Hematopoietic multipotent progenitor cell treated with erythropoietin and hydrocortisone succinate and interleukin-3 and kit ligand, for 8 days (in vitro differentiated cells): Measurements from ENCODE around the gene ACADVL.

Experiments
- DNase-seq: peaks from one replicate; pipeline ENCODE4 v3.0.0-alpha.2; 2015

ACADVL gene

GRCh38 chr17:7252176-7253043 lies 32.7 kb downstream of the ACADVL start, which contains the start of gene ELP5:
TSS of gene ELP5 (plus strand) at chr17:7252215. CDS start at chr17:7252551, 336 bp downstream.
- peak; percentile 94 for DNase-seq

GRCh38 chr17:7253082-7253481 lies 33.3 kb downstream of the ACADVL start:
- DNase-seq: no peak

GRCh38 chr17:7254511-7254910 lies 34.8 kb downstream of the ACADVL start:
- no peak for DNase-seq

- DNase-seq: no peak
Observed at GRCh38 chr17:7256766-7257456, 37.2 kb downstream of the ACADVL start.

- DNase-seq: peak; percentile 63
Observed at GRCh38 chr17:7258731-7259554, 39.2 kb downstream of the ACADVL start.

- no peak for DNase-seq
Observed at GRCh38 chr17:7259555-7259889, 39.8 kb downstream of the ACADVL start.

- no peak for DNase-seq
Observed at GRCh38 chr17:7260151-7260550, 40.4 kb downstream of the ACADVL start.

- DNase-seq: peak; percentile 58
Observed at GRCh38 chr17:7260651-7261378, 41.1 kb downstream of the ACADVL start.

- peak; percentile 14 for DNase-seq
Observed at GRCh38 chr17:7261379-7262191, 41.8 kb downstream of the ACADVL start.

GRCh38 chr17:7262192-7262934 lies 42.6 kb downstream of the ACADVL start, which contains the start of gene CLDN7:
TSS of gene CLDN7 (minus strand) at chr17:7262478. CDS start at chr17:7262043, 435 bp downstream.
- DNase-seq: no peak

GRCh38 chr17:7262935-7263800 lies 43.4 kb downstream of the ACADVL start:
- peak; percentile 35 for DNase-seq

GRCh38 chr17:7263801-7264078 lies 44.0 kb downstream of the ACADVL start:
- DNase-seq: no peak

- no peak for DNase-seq
Observed at GRCh38 chr17:7266784-7267183, 47.0 kb downstream of the ACADVL start.
